Activated T-cell treated with anti-CD3 and anti-CD28 coated beads for 24 hours (primary cell): ENCODE measurements around the gene ZBTB43.
"Not testable (repeated sequence)": the region's sequence is repeated elsewhere in the genome, so short reads cannot be mapped to it uniquely, and the experiment has no call there.

Source experiments
- DNase-seq: peaks from one replicate; pipeline ENCODE4 v3.0.0-alpha.2; 2020; ENCODE audit warnings: low read depth

ZBTB43 gene

GRCh38 chr9:126791406-126792230, 13.2 kb upstream of the ZBTB43 start:
- DNase-seq, result no peak

- DNase-seq, result no peak
These were observed 11.0 kb upstream of the ZBTB43 start for GRCh38 chr9:126793686-126794417.

GRCh38 chr9:126794441-126794840, 10.4 kb upstream of the ZBTB43 start:
- DNase-seq, result no peak

GRCh38 chr9:126796758-126797157, 8.1 kb upstream of the ZBTB43 start:
- DNase-seq, result no peak

- no peak for DNase-seq
These were observed 6.9 kb upstream of the ZBTB43 start for GRCh38 chr9:126797903-126798302.

GRCh38 chr9:126799034-126799433, 5.8 kb upstream of the ZBTB43 start:
- no peak for DNase-seq

- no peak for DNase-seq
These were observed 2.4 kb upstream of the ZBTB43 start for GRCh38 chr9:126802318-126803059.

- DNase-seq, result no peak
These were observed 593 bp upstream of the ZBTB43 start for GRCh38 chr9:126804198-126804695.

- peak; percentile 76 for DNase-seq
These were observed 868 bp downstream of the ZBTB43 start for GRCh38 chr9:126805554-126806262.

GRCh38 chr9:126806336-126806735, 1.5 kb downstream of the ZBTB43 start:
- DNase-seq, result no peak

- no peak for DNase-seq
These were observed 4.2 kb downstream of the ZBTB43 start for GRCh38 chr9:126809068-126809467.

- DNase-seq, result not testable (repeated sequence)
These were observed 5.4 kb downstream of the ZBTB43 start for GRCh38 chr9:126810221-126810620.

GRCh38 chr9:126813072-126813471, 8.2 kb downstream of the ZBTB43 start:
- no peak for DNase-seq

- no peak for DNase-seq
These were observed 9.3 kb downstream of the ZBTB43 start for GRCh38 chr9:126814091-126814490.

- DNase-seq, result not testable (repeated sequence)
These were observed 12.8 kb downstream of the ZBTB43 start for GRCh38 chr9:126817615-126818014.

- DNase-seq, result no peak
These were observed 13.6 kb downstream of the ZBTB43 start for GRCh38 chr9:126818482-126818881.

GRCh38 chr9:126819482-126819881, 14.6 kb downstream of the ZBTB43 start:
- DNase-seq, result no peak

- DNase-seq, result no peak
These were observed 17.4 kb downstream of the ZBTB43 start for GRCh38 chr9:126822278-126822677.

- no peak for DNase-seq
These were observed 18.0 kb downstream of the ZBTB43 start for GRCh38 chr9:126822873-126823272.

GRCh38 chr9:126824052-126824451, 19.2 kb downstream of the ZBTB43 start:
- not testable (repeated sequence) for DNase-seq

- DNase-seq, result no peak
These were observed 22.4 kb downstream of the ZBTB43 start for GRCh38 chr9:126827227-126827626.

GRCh38 chr9:126829035-126829434, 24.2 kb downstream of the ZBTB43 start:
- no peak for DNase-seq
